ENCODE measurements around the gene CROCC2. TPM values are rescaled to one million over a fixed set of nuclear protein-coding genes. Genes with fewer than 3 reads are reported as not detected.

CROCC2 gene
- total and polyA plus RNA-seq, 2 of the 13 experiments (the other 11 are each of a cell fraction or from before 2014, with no cell fraction given) = not detected

DNA sequence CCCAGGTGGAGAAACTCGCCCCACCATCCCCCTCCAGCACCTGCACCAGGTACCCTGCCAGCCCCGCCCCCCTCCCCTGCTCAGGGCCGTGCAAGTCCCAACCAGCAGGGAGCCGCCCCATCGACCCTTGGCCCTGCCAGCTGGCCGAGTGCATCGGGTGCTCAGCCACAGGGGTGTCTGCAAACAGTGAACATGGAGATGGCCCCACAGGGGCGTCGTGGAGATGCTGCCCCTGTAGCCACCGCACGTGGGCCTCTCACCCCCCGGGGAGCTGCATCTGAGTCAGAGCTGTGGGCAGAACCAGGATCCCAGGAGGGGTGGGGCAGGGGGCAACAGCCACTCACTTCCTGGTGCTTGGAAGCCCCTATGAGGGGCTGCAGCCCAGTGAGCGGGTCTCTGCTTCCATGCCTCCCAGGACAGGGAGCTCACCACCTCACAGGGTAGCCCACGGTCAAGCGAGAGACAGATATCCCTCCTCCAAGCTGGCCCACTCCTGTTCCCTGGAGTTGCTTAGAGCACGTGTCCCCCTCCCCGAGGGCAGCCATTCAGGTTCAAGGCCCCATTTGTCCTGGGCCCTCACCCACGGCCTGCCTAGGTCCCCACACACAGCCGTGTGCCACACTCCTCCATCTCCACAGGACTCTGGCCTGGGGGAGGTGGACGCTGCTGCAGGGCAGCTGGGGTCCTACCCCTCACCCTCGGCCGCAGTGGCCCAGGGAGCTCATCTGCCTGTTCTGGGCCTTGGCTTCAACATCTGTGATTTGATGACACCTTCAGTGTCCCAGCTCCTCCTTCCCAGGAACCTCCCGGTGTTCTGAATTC, 9.1 kb upstream of the CROCC2 start (continued):
- TF ChIP-seq, protein P1, sequence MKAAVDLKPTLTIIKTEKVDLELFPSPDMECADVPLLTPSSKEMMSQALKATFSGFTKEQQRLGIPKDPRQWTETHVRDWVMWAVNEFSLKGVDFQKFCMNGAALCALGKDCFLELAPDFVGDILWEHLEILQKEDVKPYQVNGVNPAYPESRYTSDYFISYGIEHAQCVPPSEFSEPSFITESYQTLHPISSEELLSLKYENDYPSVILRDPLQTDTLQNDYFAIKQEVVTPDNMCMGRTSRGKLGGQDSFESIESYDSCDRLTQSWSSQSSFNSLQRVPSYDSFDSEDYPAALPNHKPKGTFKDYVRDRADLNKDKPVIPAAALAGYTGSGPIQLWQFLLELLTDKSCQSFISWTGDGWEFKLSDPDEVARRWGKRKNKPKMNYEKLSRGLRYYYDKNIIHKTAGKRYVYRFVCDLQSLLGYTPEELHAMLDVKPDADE (CRISPR knock-in tag; IDR thresholded peaks at IDR 0.05) = no peak
- TF ChIP-seq, protein P2, sequence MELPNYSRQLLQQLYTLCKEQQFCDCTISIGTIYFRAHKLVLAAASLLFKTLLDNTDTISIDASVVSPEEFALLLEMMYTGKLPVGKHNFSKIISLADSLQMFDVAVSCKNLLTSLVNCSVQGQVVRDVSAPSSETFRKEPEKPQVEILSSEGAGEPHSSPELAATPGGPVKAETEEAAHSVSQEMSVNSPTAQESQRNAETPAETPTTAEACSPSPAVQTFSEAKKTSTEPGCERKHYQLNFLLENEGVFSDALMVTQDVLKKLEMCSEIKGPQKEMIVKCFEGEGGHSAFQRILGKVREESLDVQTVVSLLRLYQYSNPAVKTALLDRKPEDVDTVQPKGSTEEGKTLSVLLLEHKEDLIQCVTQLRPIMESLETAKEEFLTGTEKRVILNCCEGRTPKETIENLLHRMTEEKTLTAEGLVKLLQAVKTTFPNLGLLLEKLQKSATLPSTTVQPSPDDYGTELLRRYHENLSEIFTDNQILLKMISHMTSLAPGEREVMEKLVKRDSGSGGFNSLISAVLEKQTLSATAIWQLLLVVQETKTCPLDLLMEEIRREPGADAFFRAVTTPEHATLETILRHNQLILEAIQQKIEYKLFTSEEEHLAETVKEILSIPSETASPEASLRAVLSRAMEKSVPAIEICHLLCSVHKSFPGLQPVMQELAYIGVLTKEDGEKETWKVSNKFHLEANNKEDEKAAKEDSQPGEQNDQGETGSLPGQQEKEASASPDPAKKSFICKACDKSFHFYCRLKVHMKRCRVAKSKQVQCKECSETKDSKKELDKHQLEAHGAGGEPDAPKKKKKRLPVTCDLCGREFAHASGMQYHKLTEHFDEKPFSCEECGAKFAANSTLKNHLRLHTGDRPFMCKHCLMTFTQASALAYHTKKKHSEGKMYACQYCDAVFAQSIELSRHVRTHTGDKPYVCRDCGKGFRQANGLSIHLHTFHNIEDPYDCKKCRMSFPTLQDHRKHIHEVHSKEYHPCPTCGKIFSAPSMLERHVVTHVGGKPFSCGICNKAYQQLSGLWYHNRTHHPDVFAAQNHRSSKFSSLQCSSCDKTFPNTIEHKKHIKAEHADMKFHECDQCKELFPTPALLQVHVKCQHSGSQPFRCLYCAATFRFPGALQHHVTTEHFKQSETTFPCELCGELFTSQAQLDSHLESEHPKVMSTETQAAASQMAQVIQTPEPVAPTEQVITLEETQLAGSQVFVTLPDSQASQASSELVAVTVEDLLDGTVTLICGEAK (IDR thresholded peaks at IDR 0.05) = no peak
- TF ChIP-seq, protein P2 (CRISPR knock-in tag; IDR thresholded peaks at IDR 0.05) = no peak
- no peak for TF ChIP-seq SATB2 (CRISPR knock-in tag; IDR thresholded peaks at IDR 0.05)
- TF ChIP-seq, protein P3, sequence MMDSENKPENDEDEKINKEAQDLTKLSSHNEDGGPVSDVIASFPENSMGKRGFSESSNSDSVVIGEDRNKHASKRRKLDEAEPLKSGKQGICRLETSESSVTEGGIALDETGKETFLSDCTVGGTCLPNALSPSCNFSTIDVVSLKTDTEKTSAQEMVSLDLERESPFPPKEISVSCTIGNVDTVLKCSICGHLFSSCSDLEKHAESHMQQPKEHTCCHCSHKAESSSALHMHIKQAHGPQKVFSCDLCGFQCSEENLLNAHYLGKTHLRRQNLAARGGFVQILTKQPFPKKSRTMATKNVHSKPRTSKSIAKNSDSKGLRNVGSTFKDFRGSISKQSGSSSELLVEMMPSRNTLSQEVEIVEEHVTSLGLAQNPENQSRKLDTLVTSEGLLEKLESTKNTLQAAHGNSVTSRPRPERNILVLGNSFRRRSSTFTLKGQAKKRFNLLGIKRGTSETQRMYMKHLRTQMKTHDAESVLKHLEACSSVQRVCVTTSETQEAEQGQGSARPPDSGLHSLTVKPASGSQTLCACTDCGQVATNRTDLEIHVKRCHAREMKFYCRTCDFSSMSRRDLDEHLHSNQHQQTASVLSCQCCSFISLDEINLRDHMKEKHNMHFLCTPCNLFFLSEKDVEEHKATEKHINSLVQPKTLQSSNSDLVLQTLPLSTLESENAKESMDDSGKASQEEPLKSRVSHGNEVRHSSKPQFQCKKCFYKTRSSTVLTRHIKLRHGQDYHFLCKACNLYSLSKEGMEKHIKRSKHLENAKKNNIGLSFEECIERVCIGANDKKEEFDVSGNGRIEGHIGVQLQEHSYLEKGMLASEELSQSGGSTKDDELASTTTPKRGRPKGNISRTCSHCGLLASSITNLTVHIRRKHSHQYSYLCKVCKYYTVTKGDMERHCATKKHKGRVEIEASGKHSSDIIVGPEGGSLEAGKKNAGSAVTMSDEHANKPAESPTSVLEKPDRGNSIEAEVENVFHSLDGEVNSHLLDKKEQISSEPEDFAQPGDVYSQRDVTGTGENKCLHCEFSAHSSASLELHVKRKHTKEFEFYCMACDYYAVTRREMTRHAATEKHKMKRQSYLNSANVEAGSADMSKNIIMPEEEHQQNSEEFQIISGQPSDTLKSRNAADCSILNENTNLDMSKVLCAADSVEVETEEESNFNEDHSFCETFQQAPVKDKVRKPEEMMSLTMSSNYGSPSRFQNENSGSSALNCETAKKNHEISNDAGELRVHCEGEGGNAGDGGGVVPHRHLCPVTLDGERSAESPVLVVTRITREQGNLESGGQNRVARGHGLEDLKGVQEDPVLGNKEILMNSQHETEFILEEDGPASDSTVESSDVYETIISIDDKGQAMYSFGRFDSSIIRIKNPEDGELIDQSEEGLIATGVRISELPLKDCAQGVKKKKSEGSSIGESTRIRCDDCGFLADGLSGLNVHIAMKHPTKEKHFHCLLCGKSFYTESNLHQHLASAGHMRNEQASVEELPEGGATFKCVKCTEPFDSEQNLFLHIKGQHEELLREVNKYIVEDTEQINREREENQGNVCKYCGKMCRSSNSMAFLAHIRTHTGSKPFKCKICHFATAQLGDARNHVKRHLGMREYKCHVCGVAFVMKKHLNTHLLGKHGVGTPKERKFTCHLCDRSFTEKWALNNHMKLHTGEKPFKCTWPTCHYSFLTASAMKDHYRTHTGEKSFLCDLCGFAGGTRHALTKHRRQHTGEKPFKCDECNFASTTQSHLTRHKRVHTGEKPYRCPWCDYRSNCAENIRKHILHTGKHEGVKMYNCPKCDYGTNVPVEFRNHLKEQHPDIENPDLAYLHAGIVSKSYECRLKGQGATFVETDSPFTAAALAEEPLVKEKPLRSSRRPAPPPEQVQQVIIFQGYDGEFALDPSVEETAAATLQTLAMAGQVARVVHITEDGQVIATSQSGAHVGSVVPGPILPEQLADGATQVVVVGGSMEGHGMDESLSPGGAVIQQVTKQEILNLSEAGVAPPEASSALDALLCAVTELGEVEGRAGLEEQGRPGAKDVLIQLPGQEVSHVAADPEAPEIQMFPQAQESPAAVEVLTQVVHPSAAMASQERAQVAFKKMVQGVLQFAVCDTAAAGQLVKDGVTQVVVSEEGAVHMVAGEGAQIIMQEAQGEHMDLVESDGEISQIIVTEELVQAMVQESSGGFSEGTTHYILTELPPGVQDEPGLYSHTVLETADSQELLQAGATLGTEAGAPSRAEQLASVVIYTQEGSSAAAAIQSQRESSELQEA (CRISPR knock-in tag; IDR thresholded peaks at IDR 0.05; ENCODE audit: not compliant biosample characterization) = peak; percentile 64
- TF ChIP-seq, protein P4, sequence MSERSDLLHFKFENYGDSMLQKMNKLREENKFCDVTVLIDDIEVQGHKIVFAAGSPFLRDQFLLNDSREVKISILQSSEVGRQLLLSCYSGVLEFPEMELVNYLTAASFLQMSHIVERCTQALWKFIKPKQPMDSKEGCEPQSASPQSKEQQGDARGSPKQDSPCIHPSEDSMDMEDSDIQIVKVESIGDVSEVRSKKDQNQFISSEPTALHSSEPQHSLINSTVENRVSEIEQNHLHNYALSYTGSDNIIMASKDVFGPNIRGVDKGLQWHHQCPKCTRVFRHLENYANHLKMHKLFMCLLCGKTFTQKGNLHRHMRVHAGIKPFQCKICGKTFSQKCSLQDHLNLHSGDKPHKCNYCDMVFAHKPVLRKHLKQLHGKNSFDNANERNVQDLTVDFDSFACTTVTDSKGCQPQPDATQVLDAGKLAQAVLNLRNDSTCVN (CRISPR knock-in tag; IDR thresholded peaks at IDR 0.05; ENCODE audit: borderline replicate concordance) = no peak

Measured in HepG2 (cell line).